ENCODE results near the gene AQP12A. TPM values are rescaled to one million over a fixed set of nuclear protein-coding genes. Genes with fewer than 3 reads are reported as not detected.

The AQP12A gene
- total and polyA plus RNA-seq, 10 of the 15 experiments (the other 5 are each of a cell fraction or from before 2014, with no cell fraction given): not detected

DNA sequence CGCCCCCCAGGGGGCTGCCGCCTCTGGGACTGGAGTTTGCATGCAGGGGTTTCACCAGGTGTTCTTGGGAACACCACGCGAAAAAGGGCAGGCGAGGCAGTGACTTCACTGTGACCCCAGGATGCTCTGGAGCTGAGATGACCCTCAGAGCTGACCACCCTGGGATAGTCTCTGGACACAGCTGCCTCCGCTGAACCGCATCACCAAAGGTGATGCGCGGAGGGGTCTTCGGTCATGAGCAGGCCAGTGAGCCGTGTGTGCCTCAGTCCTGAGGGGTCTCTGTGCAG, 48.9 kb upstream of the AQP12A start (continued):
- TF ChIP-seq CEBPZ (IDR thresholded peaks at IDR 0.05; ENCODE audit: low read depth, low read length): no peak
- TF ChIP-seq IKZF1 (conservative IDR thresholded peaks at IDR 0.05): no peak
- TF ChIP-seq STAT1 (conservative IDR thresholded peaks at IDR 0.05): no peak
- no peak for TF ChIP-seq SREBF1 (IDR thresholded peaks at IDR 0.05; ENCODE audit: low read length)
- TF ChIP-seq ESRRA (IDR thresholded peaks at IDR 0.05; ENCODE audit: low read length): no peak
- TF ChIP-seq TAF1 (IDR thresholded peaks at IDR 0.05; ENCODE audit: borderline replicate concordance, low read depth, low read length): no peak
- TF ChIP-seq, protein P1, sequence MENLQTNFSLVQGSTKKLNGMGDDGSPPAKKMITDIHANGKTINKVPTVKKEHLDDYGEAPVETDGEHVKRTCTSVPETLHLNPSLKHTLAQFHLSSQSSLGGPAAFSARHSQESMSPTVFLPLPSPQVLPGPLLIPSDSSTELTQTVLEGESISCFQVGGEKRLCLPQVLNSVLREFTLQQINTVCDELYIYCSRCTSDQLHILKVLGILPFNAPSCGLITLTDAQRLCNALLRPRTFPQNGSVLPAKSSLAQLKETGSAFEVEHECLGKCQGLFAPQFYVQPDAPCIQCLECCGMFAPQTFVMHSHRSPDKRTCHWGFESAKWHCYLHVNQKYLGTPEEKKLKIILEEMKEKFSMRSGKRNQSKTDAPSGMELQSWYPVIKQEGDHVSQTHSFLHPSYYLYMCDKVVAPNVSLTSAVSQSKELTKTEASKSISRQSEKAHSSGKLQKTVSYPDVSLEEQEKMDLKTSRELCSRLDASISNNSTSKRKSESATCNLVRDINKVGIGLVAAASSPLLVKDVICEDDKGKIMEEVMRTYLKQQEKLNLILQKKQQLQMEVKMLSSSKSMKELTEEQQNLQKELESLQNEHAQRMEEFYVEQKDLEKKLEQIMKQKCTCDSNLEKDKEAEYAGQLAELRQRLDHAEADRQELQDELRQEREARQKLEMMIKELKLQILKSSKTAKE (IDR thresholded peaks at IDR 0.05; ENCODE audit: low read depth, poor library complexity, severe bottlenecking): no peak
- TF ChIP-seq ATF3 (IDR thresholded peaks at IDR 0.05; ENCODE audit: borderline replicate concordance, extremely low read depth, low read depth, low read length): no peak
- no peak for TF ChIP-seq NFXL1 (IDR thresholded peaks at IDR 0.05; ENCODE audit: borderline replicate concordance)
- TF ChIP-seq RELA (IDR thresholded peaks at IDR 0.05; ENCODE audit: borderline replicate concordance, partially characterized antibody): no peak
- no peak for TF ChIP-seq CHD2 (IDR thresholded peaks at IDR 0.05; ENCODE audit: borderline replicate concordance, low read depth, low read length)
